ENCODE data around the gene GNAQ.

- no peak for TF ChIP-seq POLR2A (IDR thresholded peaks at IDR 0.05)
- TF ChIP-seq CTCF (IDR thresholded peaks at IDR 0.05 in 8 of 11, conservative IDR thresholded peaks at IDR 0.05 in 3 of 11), result no peak
- TF ChIP-seq POLR2AphosphoS5 (IDR thresholded peaks at IDR 0.05), result no peak
Observed at GRCh38 chr9:77783518-77783917, 248.1 kb downstream of the GNAQ start.
